A549 (cell line): ENCODE results near the gene CAPN13.

ENCODE experiments used
- BHLHE40 ChIP-seq: IDR thresholded peaks from 2 replicates; pipeline ENCODE4 v1.6.1; 2012; ENCODE audit warnings: low read depth, low read length, inconsistent platforms
- EP300 ChIP-seq, 2 experiments: fragments of >200 bp; sonication (Bioruptor Twin); formaldehyde crosslinking; IDR thresholded peaks; 2 replicates in 1 of 2; 3 replicates in 1 of 2; pipeline ENCODE4 v1.6.1; 2016 to 2017
- HOXA7 ChIP-seq: fragments of 250-450 bp; sonication (Bioruptor Pico); IDR thresholded peaks from 2 replicates; pipeline ENCODE4 v1.5.0; 2020; ENCODE audit warnings: mild to moderate bottlenecking, moderate library complexity
- JUN ChIP-seq, 2 experiments: fragments of >200 bp; sonication (Bioruptor Twin); formaldehyde crosslinking; IDR thresholded peaks; 2 replicates in 1 of 2; 3 replicates in 1 of 2; pipeline ENCODE4 v1.6.1; 2016 to 2017
- MAZ ChIP-seq: fragments of 150-350 bp; IDR thresholded peaks from 2 replicates; pipeline ENCODE4 v1.6.1; 2014; ENCODE audit warnings: antibody characterized with exemption, low read depth, low read length, borderline replicate concordance
- MYC ChIP-seq: IDR thresholded peaks from 2 replicates; pipeline ENCODE4 v1.6.1; 2012; ENCODE audit warnings: mild to moderate bottlenecking, inconsistent platforms, low read length, improper control_type of control experiment, borderline replicate concordance
- NFE2L2 ChIP-seq: fragments of 150-350 bp; conservative IDR thresholded peaks from 2 replicates; pipeline ENCODE4 v1.6.1; 2014; ENCODE audit warnings: low read length
- NPAS2 ChIP-seq: fragments of 250-450 bp; sonication (Bioruptor Pico); IDR thresholded peaks from 2 replicates; pipeline ENCODE4 v1.8.0; 2022; ENCODE audit warnings: mild to moderate bottlenecking, moderate library complexity, borderline replicate concordance
- POLR2A ChIP-seq: IDR thresholded peaks from 2 replicates; pipeline ENCODE4 v1.6.1; 2012; ENCODE audit warnings: mild to moderate bottlenecking, low read length
- RCOR1 ChIP-seq: fragments of 150-350 bp; IDR thresholded peaks from 2 replicates; pipeline ENCODE4 v1.6.1; 2014; ENCODE audit warnings: antibody characterized with exemption, low read length, low read depth
- ZNF302 ChIP-seq: fragments of 250-450 bp; sonication (Bioruptor Pico); IDR thresholded peaks from 2 replicates; pipeline ENCODE4 v1.9.0; 2021; ENCODE audit warnings: inconsistent platforms, mild to moderate bottlenecking, moderate library complexity
- TF ChIP-seq, protein P1 (sequence below): fragments of >200 bp; sonication (Bioruptor Twin); formaldehyde crosslinking; IDR thresholded peaks from 3 replicates; pipeline ENCODE4 v1.5.1; 2016

- TF ChIP-seq NPAS2 = no peak
- TF ChIP-seq MYC = no peak
- TF ChIP-seq, protein P1, sequence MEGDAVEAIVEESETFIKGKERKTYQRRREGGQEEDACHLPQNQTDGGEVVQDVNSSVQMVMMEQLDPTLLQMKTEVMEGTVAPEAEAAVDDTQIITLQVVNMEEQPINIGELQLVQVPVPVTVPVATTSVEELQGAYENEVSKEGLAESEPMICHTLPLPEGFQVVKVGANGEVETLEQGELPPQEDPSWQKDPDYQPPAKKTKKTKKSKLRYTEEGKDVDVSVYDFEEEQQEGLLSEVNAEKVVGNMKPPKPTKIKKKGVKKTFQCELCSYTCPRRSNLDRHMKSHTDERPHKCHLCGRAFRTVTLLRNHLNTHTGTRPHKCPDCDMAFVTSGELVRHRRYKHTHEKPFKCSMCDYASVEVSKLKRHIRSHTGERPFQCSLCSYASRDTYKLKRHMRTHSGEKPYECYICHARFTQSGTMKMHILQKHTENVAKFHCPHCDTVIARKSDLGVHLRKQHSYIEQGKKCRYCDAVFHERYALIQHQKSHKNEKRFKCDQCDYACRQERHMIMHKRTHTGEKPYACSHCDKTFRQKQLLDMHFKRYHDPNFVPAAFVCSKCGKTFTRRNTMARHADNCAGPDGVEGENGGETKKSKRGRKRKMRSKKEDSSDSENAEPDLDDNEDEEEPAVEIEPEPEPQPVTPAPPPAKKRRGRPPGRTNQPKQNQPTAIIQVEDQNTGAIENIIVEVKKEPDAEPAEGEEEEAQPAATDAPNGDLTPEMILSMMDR = no peak
- no peak for TF ChIP-seq BHLHE40
- no peak for TF ChIP-seq POLR2A
- no peak for TF ChIP-seq NFE2L2
- no peak for TF ChIP-seq RCOR1
- TF ChIP-seq EP300 (IDR thresholded peaks at IDR 0.05) = no peak
- no peak for TF ChIP-seq JUN (IDR thresholded peaks at IDR 0.05)
- no peak for TF ChIP-seq ZNF302
- TF ChIP-seq HOXA7 (CRISPR knock-in tag) = no peak
- TF ChIP-seq MAZ = no peak
These were observed 39.1 kb downstream of the CAPN13 start for GRCh38 chr2:30768036-30768686.
